ENCODE results near the gene ATAD3C.
"Not testable (repeated sequence)": the region's sequence is repeated elsewhere in the genome, so short reads cannot be mapped to it uniquely, and the experiment has no call there.

Gene ATAD3C

GRCh38 chr1:1432951-1433803, 16.3 kb upstream of the ATAD3C start:
- no peak for DNase-seq

GRCh38 chr1:1433804-1434130, 15.7 kb upstream of the ATAD3C start:
- no peak for DNase-seq

- no peak for DNase-seq
Measured at GRCh38 chr1:1434131-1434823, 15.2 kb upstream of the ATAD3C start.

- DNase-seq, result no peak
Measured at GRCh38 chr1:1434824-1435105, 14.7 kb upstream of the ATAD3C start.

- no peak for DNase-seq
Measured at GRCh38 chr1:1435106-1435903, 14.2 kb upstream of the ATAD3C start, which contains the start of gene VWA1. TSS of gene VWA1 (plus strand) at chr1:1435690. CDS start at chr1:1435749, 59 bp downstream.

- no peak for DNase-seq
Measured at GRCh38 chr1:1435911-1436629, 13.4 kb upstream of the ATAD3C start.

- DNase-seq, result no peak
Measured at GRCh38 chr1:1436630-1437032, 12.9 kb upstream of the ATAD3C start.

GRCh38 chr1:1437033-1437903, 12.2 kb upstream of the ATAD3C start:
- DNase-seq, result no peak

- DNase-seq, result no peak
Measured at GRCh38 chr1:1437904-1438376, 11.5 kb upstream of the ATAD3C start.

GRCh38 chr1:1438531-1439381, 10.7 kb upstream of the ATAD3C start:
- DNase-seq, result no peak

- no peak for DNase-seq
Measured at GRCh38 chr1:1439546-1440261, 9.8 kb upstream of the ATAD3C start.

- DNase-seq, result no peak
Measured at GRCh38 chr1:1440262-1441001, 9.1 kb upstream of the ATAD3C start.

- no peak for DNase-seq
Measured at GRCh38 chr1:1441002-1441888, 8.2 kb upstream of the ATAD3C start.

GRCh38 chr1:1442069-1442770, 7.3 kb upstream of the ATAD3C start:
- no peak for DNase-seq

- not testable (repeated sequence) for DNase-seq
Measured at GRCh38 chr1:1446631-1447030, 2.9 kb upstream of the ATAD3C start.

GRCh38 chr1:1450616-1451015, 1.1 kb downstream of the ATAD3C start:
- not testable (repeated sequence) for DNase-seq

- no peak for DNase-seq
Measured at GRCh38 chr1:1451696-1452364, 2.3 kb downstream of the ATAD3C start.

Measured in COR-L47 (cell line).